ENCODE measurements around the gene SRL.

DNA sequence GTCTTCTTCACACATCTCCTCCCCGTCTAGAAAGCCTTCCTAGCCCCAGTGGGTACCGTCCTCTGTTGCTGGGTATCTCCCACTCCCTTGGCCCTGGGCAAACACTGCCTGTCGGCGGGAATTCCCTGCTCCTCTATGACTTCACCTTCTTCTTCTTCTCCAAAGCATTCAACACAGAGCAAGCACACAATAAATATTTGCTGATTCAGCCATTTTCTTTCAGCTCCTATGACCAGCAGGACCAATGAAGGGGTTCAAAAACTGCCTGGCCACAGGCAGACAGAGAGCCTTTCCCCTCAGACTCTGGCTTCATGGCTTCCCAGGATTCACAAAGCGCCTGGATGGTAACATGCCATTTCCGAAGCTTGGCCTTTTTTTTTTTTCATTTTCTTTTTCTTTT is 72.5 kb downstream of the SRL start:
- TF ChIP-seq POLR2AphosphoS5 (IDR thresholded peaks at IDR 0.05; ENCODE audit: low read depth, low read length) (no peak), POLR2A (IDR thresholded peaks at IDR 0.05; ENCODE audit: low read depth, low read length) (no peak), TAF1 (IDR thresholded peaks at IDR 0.05; ENCODE audit: borderline replicate concordance, low read depth, low read length) (no peak)

Data from GM12892 (cell line).